Tibial artery (tissue), 4 donors: ENCODE results near the gene ADAP2.

Source experiments
- DNase-seq, 2 donors: peaks; one replicate each; pipeline ENCODE4 v3.0.0-alpha.2; 2019
- H3K27ac ChIP-seq, 2 donors: fragments of 200-600 bp; sonication (generic) in 1 of 2; 1 replicate in 1 of 2; 2 replicates in 1 of 2; pipeline ENCODE4 v1.5.1; 2018 to 2019; ENCODE audit warnings: mild to moderate bottlenecking in 1 of 2
- H3K27me3 ChIP-seq, 2 donors: fragments of 200-600 bp; sonication (generic) in 1 of 2; one replicate each; pipeline versions ENCODE4 v1.5.1 to v1.6.0; 2016 to 2019
- H3K36me3 ChIP-seq, 3 donors: fragments of 200-600 bp; sonication (generic) in 2 of 3; one replicate each; pipeline ENCODE4 v1.5.1; 2016 to 2019; ENCODE audit warnings: mild to moderate bottlenecking in 2 of 3
- H3K4me1 ChIP-seq, 4 donors: fragments of 200-600 bp; sonication (generic) in 2 of 4; 1 replicate in 3 of 4; 2 replicates in 1 of 4; pipeline ENCODE4 v1.5.1; 2016 to 2019
- H3K4me3 ChIP-seq, 2 donors: fragments of 200-600 bp; sonication (generic) in 1 of 2; 1 replicate in 1 of 2; 2 replicates in 1 of 2; pipeline ENCODE4 v1.5.1; 2018 to 2019; ENCODE audit warnings: mild to moderate bottlenecking in 2 of 2
- H3K9me3 ChIP-seq, 3 donors: fragments of 200-600 bp; sonication (generic) in 1 of 3; one replicate each; pipeline ENCODE4 v1.5.1; 2016 to 2019
- CTCF ChIP-seq, 2 experiments: fragments of 200-600 bp in 1 of 2; fragments of 450-650 bp in 1 of 2; IDR thresholded peaks; one replicate each; pipeline ENCODE4 v1.5.1; 2017 to 2019; ENCODE audit warnings: antibody characterized with exemption in 2 of 2, mild to moderate bottlenecking in 1 of 2, moderate library complexity in 1 of 2
- intact Hi-C: fragments of 100-400 bp; cut with DNase I; formaldehyde crosslinking; loops from one replicate; pipeline ENCODE4 v1.15.0; 2023; ENCODE audit warnings: low total_unique reads

ADAP2 gene

GRCh38 chr17:30950669-30951399 is 29.1 kb downstream of the ADAP2 start:
- H3K4me3 ChIP-seq = no peak overlapping the region
- no peaks in the 10 kb centered on the region for H3K36me3 ChIP-seq
- TF ChIP-seq CTCF (IDR thresholded peaks at IDR 0.05) = no peak
- no peak overlapping the region for H3K27ac ChIP-seq
- intact Hi-C loops = no loop called here
- H3K27me3 ChIP-seq = no peaks in the 10 kb centered on the region
- no peaks in the 10 kb centered on the region for H3K4me1 ChIP-seq
- DNase-seq = peak; percentile 77
- no peaks in the 10 kb centered on the region for H3K9me3 ChIP-seq

DNA sequence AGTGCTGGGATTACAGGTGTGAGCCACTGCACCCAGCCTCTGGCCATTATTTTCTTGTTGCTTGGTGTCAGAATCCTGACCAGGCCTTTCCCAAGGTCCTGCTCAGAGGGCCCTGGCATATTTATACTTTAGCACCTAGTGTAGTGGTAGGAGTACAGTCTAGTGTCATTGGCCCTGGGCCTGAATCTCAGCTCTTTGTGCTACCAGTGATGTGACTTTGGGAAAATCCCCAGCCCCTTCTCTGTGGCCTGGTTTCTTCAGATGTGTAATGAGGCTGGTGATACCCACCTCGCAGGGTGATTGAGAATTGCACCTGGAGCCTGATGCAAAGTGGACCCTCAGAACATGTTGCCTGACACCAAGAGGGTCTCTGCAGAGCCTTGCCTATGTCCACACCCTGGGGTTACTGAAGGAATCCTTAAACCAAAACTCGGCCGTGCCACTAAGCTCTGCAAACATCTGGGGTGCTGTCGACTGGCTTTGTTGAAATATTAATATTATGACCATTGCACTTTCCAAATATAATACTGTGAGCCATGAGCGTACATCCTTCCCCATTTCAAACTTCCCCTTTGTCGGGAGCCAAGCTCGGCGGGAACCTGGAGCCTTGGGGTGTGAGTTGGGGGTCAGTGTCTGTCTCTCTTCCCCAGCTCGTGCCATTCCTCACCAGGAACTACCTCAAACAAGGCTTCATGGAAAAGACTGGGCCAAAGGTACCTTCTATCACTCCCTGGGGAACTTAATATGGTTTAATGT is 31.1 kb downstream of the ADAP2 start:
- Histone ChIP-seq H3K27me3 (no peaks in the 10 kb centered on the region), H3K9me3 (no peaks in the 10 kb centered on the region), H3K36me3 (no peaks in the 10 kb centered on the region), H3K27ac (no peak overlapping the region), H3K4me1 (peaks cover 0 to 13% (median 6%) of the 10 kb centered on the region in 4 donors), H3K4me3 (no peak overlapping the region)
- DNase-seq = no peak
- no peak for TF ChIP-seq CTCF (IDR thresholded peaks at IDR 0.05)
- intact Hi-C loops = no loop called here

- no peak for TF ChIP-seq CTCF (IDR thresholded peaks at IDR 0.05)
- intact Hi-C loops = no loop called here
- no peak for DNase-seq
- Histone ChIP-seq H3K27me3 (no peaks in the 10 kb centered on the region), H3K36me3 (no peaks in the 10 kb centered on the region), H3K4me1 (peaks cover 0 to 13% (median 6%) of the 10 kb centered on the region in 4 donors), H3K27ac (no peak overlapping the region), H3K9me3 (no peaks in the 10 kb centered on the region), H3K4me3 (no peak overlapping the region)
Observed at GRCh38 chr17:30954046-30954830, 32.5 kb downstream of the ADAP2 start.

DNA sequence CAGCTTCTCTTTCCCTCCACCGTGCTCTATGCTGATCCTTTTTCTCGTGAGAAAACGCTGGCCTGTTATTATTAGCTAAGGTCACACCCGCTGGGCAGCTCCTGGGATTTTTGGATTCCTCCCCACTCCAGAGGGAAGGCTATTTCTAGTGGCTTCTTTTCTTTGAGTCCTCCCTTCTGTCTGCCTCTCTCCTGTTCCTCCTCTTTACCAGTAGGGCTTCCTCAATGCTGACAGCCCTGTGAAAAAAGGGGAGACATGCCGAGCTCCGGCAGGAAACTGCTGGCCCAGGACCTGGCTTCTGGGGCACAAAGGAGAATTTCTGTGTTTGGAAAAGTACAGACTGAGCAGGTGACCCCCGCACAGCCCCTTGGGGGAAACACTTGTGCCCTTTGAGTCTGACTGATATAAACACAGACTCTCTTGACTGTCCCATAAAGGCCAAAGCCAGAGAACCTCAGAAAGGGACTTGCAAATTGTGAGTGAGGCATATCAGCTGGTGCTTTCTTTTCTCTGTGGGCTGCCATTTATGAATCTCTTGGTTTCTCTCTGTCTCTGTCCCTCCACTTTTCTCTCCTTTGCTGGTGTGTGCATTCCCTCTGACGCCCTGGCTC is 35.1 kb downstream of the ADAP2 start:
- H3K4me3 ChIP-seq = no peak overlapping the region
- no peaks in the 10 kb centered on the region for H3K9me3 ChIP-seq
- intact Hi-C loops = no loop called here
- peak overlapping the region; percentile 3 to 43 for H3K27ac ChIP-seq
- no peak for DNase-seq
- no peaks in the 10 kb centered on the region for H3K27me3 ChIP-seq
- no peak for TF ChIP-seq CTCF (IDR thresholded peaks at IDR 0.05)
- H3K36me3 ChIP-seq = no peaks in the 10 kb centered on the region
- peaks cover 0 to 13% (median 6%) of the 10 kb centered on the region in 4 donors for H3K4me1 ChIP-seq

DNA sequence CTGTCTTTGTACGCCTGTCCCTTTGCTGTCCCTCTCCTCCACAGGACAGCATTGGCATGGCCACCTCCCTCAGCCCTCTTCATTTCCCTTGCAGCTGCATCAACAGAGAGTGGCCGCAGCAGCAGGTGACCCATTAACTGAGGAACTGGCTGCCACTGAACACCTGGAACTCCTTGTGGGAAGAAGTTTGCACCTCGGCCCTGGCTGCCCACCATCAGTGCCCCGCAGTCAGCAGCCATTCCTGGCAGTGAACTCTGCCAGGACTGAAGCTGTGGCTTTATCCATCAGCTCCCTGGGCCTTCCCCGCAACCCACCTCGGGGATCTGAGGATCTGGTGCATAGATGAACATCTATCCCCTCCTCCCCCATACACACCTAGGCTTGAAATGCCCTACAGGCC is 36.0 kb downstream of the ADAP2 start:
- Histone ChIP-seq H3K27ac (no peak overlapping the region), H3K27me3 (no peaks in the 10 kb centered on the region), H3K9me3 (no peaks in the 10 kb centered on the region), H3K4me1 (peaks cover 0 to 13% (median 6%) of the 10 kb centered on the region in 4 donors), H3K4me3 (no peak overlapping the region), H3K36me3 (no peaks in the 10 kb centered on the region)
- intact Hi-C loops = no loop called here
- TF ChIP-seq CTCF (IDR thresholded peaks at IDR 0.05) = no peak
- peak in 1 of 2 donors; percentile 28 for DNase-seq
